Hepatocyte (in vitro differentiated cells): ENCODE data around the gene DOC2B. TPM values are rescaled to one million over a fixed set of nuclear protein-coding genes. Genes with fewer than 3 reads are reported as not detected.
A peak's percentile ranks its signal among the peaks of the same experiment; 100 is the strongest.
"Not testable (repeated sequence)": the region's sequence is repeated elsewhere in the genome, so short reads cannot be mapped to it uniquely, and the experiment has no call there.

Source experiments
- DNase-seq: peaks from one replicate; pipeline ENCODE4 v3.0.0-alpha.2; 2016; ENCODE audit warnings: low spot score
- H2AFZ ChIP-seq: fragments of 200-600 bp; sonication (generic); 2 replicates; pipeline ENCODE4 v1.6.0; 2016; ENCODE audit warnings: antibody characterized with exemption, mild to moderate bottlenecking
- H3K27ac ChIP-seq: fragments of 200-600 bp; sonication (generic); 2 replicates; pipeline ENCODE4 v1.5.1; 2016; ENCODE audit warnings: mild to moderate bottlenecking
- H3K27me3 ChIP-seq: fragments of 200-600 bp; sonication (generic); 2 replicates; pipeline ENCODE4 v1.6.1; 2016
- H3K36me3 ChIP-seq: fragments of 200-600 bp; sonication (generic); replicated peaks from 2 replicates; pipeline ENCODE4 v1.5.1; 2016; ENCODE audit warnings: low read depth; ENCODE audit not compliant: insufficient read depth
- H3K4me1 ChIP-seq: fragments of 200-600 bp; sonication (generic); 2 replicates; pipeline ENCODE4 v1.5.1; 2016; ENCODE audit warnings: mild to moderate bottlenecking, moderate library complexity; ENCODE audit not compliant: insufficient read depth
- H3K4me2 ChIP-seq: fragments of 200-600 bp; sonication (generic); 2 replicates; pipeline ENCODE4 v1.6.0; 2016
- H3K4me3 ChIP-seq: fragments of 200-600 bp; sonication (generic); 2 replicates; pipeline ENCODE4 v1.5.1; 2016; ENCODE audit warnings: mild to moderate bottlenecking
- H3K79me2 ChIP-seq: fragments of 200-600 bp; sonication (generic); 2 replicates; pipeline ENCODE4 v1.6.0; 2017; ENCODE audit warnings: mild to moderate bottlenecking
- H3K9me2 ChIP-seq: fragments of 200-600 bp; sonication (generic); replicated peaks from 2 replicates; pipeline ENCODE4 v1.6.0; 2017; ENCODE audit warnings: mild to moderate bottlenecking; ENCODE audit not compliant: insufficient read depth
- H3K9me3 ChIP-seq: fragments of 200-600 bp; sonication (generic); 2 replicates; pipeline ENCODE4 v1.5.1; 2016; ENCODE audit warnings: low read depth, mild to moderate bottlenecking
- H4K20me1 ChIP-seq: fragments of 200-600 bp; sonication (generic); 2 replicates; pipeline ENCODE4 v1.6.0; 2016; ENCODE audit warnings: mild to moderate bottlenecking; ENCODE audit not compliant: insufficient read depth, poor library complexity, severe bottlenecking
- CTCF ChIP-seq: fragments of 200-600 bp; sonication (generic); IDR thresholded peaks from 2 replicates; pipeline ENCODE4 v1.5.1; 2016; ENCODE audit warnings: antibody characterized with exemption, mild to moderate bottlenecking; ENCODE audit not compliant: poor library complexity
- EZH2 ChIP-seq: fragments of 200-600 bp; sonication (generic); IDR thresholded peaks from 2 replicates; pipeline ENCODE4 v1.6.1; 2016; ENCODE audit warnings: antibody characterized with exemption, mild to moderate bottlenecking, borderline replicate concordance
- EZH2phosphoT487 ChIP-seq: fragments of 200-600 bp; sonication (generic); IDR thresholded peaks from one replicate; pipeline ENCODE4 v1.6.1; 2018; ENCODE audit warnings: antibody characterized with exemption, mild to moderate bottlenecking, low read depth, moderate library complexity; ENCODE audit not compliant: unreplicated experiment, severe bottlenecking
- WGBS: methylation state at CpG from one replicate; pipeline ENCODE4 v1.1.6; 2016; ENCODE audit warnings: low lambda C conversion rate; ENCODE audit errors: missing lambda C conversion rate; 5-methylcytosine and 5-hydroxymethylcytosine counted together
- polyA plus RNA-seq: library from polyadenylated mRNA; unstranded; fragments of >200 nt; fragmentation: Nextera tagmentation; extraction: Ambion mirVana; gene quantifications from 2 replicates; pipeline ENCODE4 v1.2.1, GENCODE V29; 2016
- total RNA-seq: library from RNA; depleted of rRNA; stranded (reverse); fragments of >200 nt; gene quantifications from 2 replicates; pipeline ENCODE4 v1.2.3, GENCODE V29; 2014

DOC2B gene
- total and polyA plus RNA-seq, 2 experiments from 2014 or later: 0.59 to 1.6 TPM

DNA sequence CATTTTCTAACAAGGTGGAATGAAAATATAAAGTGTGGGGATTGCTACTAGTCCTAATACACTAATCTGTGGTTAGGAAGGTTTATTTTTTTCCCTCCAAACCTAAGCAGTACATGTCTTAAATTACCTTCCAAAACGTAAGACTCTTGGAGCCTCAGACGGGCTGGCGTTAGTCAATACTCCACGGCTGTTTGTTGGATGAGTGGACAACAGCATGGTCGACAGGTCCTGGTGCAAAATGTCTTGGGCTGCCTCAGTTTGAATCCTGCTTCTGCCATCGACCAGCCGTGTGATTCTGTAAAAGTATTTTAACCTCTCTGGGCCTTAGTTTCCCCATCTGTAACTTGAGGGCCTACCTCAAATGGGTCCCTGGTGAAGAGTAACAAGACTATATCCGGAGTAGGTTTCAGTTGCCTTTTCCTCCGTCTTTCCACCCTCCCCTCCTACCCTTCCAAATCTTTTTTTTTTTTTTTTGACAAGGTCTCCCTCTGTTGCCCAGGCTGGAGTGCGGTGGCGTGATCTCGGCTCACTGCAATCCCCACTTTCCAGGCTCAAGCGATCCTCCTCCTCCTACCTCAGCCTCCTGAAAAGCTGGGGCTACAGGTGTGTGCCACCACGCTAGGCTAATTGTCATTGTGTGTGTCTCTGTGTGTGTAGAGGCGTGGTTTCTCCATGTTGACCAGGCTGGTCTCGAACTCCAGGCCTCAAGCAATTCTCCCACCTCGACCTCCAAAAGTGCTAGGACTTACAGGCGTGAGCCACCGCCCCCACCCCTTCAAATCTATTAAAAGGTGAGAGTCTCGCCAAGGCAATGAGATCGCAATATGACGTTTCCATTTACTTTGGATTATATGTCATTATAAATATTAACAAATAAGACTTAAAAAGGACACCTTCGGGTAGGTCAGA is 38.3 kb downstream of the DOC2B start:
- no peak overlapping the region for H3K27ac ChIP-seq
- no peaks in the 10 kb centered on the region for H3K4me1 ChIP-seq
- 83% methylated on average over 19 of the region's 23 CpGs for WGBS
- peak overlapping the region; percentile 52 for H3K4me2 ChIP-seq
- no peak overlapping the region for H3K4me3 ChIP-seq
- H4K20me1 ChIP-seq: no peaks in the 10 kb centered on the region
- no peak for TF ChIP-seq CTCF
- no peak for TF ChIP-seq EZH2
- TF ChIP-seq EZH2phosphoT487: no peak
- no peaks in the 10 kb centered on the region for H3K9me3 ChIP-seq
- no peaks in the 10 kb centered on the region for H3K79me2 ChIP-seq
- no peaks in the 10 kb centered on the region for H3K27me3 ChIP-seq
- peak overlapping the region; percentile 11 for H2AFZ ChIP-seq
- no peak for DNase-seq
- H3K36me3 ChIP-seq: no peaks in the 10 kb centered on the region
- H3K9me2 ChIP-seq: no peaks in the 10 kb centered on the region

GRCh38 chr17:142102-142661 is 39.3 kb downstream of the DOC2B start:
- no peak for TF ChIP-seq EZH2
- TF ChIP-seq CTCF: no peak
- no peak for TF ChIP-seq EZH2phosphoT487
- 95% methylated on average over 23 of the region's 23 CpGs for WGBS
- H3K36me3 ChIP-seq: no peaks in the 10 kb centered on the region

DNA sequence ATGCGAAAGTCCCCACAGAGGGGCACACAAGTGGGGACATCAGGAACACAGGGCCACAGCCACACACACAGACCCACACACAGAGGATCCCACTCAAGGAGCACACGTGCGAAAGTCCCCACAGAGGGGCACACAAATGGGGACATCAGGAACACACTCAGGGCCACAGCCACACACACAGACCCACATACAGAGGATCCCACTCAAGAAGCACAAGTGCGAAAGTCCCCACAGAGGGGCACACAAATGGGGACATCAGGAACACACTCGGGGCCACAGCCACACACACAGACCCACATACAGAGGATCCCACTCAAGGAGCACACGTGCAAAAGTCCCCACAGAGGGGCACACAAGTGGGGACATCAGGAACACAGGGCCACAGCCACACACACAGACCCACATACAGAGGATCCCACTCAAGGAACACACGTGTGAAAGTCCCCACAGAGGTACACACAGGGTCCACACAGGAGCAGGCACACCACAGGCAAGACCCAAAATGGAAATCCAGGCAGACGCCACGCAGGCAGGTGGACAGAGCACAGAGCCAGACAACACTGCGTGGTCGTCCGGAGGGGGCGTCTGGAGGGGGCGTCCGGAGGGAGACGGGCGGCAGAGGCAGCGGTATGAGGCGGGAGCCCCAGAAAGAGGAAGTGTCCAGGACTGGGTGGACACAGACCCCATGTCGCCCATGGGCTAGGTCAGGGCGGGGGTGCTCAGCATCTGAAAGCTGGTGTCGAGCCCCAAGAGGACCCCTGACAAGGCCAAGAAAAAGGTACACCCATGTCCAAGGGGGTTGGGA is 41.8 kb downstream of the DOC2B start:
- H4K20me1 ChIP-seq, H3K4me3 ChIP-seq, DNase-seq, H3K79me2 ChIP-seq, H3K4me2 ChIP-seq, H3K9me2 ChIP-seq, H2AFZ ChIP-seq, H3K27me3 ChIP-seq, H3K4me1 ChIP-seq, H3K9me3 ChIP-seq, H3K27ac ChIP-seq, H3K36me3 ChIP-seq: not testable (repeated sequence)
- 87% methylated on average over 17 of the region's 22 CpGs for WGBS

More at GRCh38 chr17:142102-142661, 39.3 kb downstream of the DOC2B start:
- no peak overlapping the region for H3K4me3 ChIP-seq
- no peaks in the 10 kb centered on the region for H3K27me3 ChIP-seq
- no peaks in the 10 kb centered on the region for H3K4me1 ChIP-seq
- H3K9me3 ChIP-seq: no peaks in the 10 kb centered on the region
- H2AFZ ChIP-seq: no peak overlapping the region
- no peaks in the 10 kb centered on the region for H3K9me2 ChIP-seq
- no peaks in the 10 kb centered on the region for H4K20me1 ChIP-seq
- H3K4me2 ChIP-seq: no peak overlapping the region
- DNase-seq: no peak
- no peak overlapping the region for H3K27ac ChIP-seq
- H3K79me2 ChIP-seq: no peaks in the 10 kb centered on the region

DNA sequence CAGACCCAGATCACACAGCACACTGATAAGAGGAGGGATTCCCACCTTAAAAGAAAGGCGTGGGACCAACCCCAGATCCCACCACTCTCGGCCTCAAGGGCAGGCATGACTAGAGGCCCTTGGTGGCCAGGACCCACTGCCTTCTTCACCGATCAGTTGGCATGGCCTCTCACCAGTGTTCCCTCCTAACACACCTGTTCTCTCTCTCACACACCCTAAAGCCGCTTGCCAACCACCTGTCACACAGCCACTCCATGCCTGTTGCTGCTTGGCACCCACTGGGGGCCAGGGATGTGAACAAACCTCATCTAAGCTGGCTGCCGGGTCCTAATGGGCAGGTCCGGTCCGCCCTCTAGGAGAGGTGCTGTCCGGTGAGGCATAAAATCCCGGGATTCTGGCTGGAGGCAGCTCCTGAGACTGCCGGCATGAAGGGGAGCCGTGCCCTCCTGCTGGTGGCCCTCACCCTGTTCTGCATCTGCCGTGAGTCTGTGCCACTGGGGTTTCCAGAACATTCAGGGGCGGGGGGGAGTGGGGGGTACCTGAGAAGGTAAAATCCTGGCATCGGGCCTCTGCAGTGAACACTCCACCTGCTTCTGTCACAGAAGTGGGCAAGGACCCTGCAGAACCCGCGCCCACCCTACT is 44.2 kb downstream of the DOC2B start, which contains the start of gene SCGB1C2:
SCGB1C2 (plus strand) TSS at position 404 of the 642 bp plus-strand sequence; CDS start at position 426, 22 bp downstream.
- H3K27me3 ChIP-seq, H3K9me3 ChIP-seq, H3K9me2 ChIP-seq, H3K4me3 ChIP-seq, H3K27ac ChIP-seq, H3K4me1 ChIP-seq, H3K79me2 ChIP-seq, DNase-seq, H3K4me2 ChIP-seq, H3K36me3 ChIP-seq, H2AFZ ChIP-seq, H4K20me1 ChIP-seq: not testable (repeated sequence)
- WGBS: 73% methylated on average over 6 of the region's 16 CpGs
